ENCODE data around the gene CERKL. TPM values are rescaled to one million over a fixed set of nuclear protein-coding genes. Genes with fewer than 3 reads are reported as not detected.

The CERKL gene
- total RNA-seq, 1 donor from 2014 or later: not detected

DNA sequence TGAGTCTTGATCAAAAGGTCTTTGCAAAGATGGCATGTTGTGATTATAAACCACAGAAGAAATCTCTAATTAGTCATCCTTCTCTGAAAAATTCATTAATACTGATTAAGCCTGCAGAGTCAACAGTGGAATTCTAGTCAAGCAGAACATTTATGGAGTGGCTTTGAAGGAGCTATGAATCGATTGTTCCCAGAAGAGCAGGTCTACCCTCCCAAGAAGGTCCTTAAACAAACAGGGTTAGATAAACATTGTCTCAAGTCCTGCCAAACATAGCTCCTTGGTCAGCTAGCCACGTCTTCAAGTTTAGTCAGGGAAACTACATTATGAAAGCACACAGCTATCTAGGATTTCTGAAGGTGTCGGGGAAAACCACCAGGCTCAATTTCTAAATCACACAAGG, 110.8 kb downstream of the CERKL start:
- H3K27me3 ChIP-seq (ENCODE audit: low read depth): peaks cover 7% of the 10 kb centered on the region
- no peak for DNase-seq
- no peak overlapping the region for H3K27ac ChIP-seq (replicated peaks)
- TF ChIP-seq, protein P1, sequence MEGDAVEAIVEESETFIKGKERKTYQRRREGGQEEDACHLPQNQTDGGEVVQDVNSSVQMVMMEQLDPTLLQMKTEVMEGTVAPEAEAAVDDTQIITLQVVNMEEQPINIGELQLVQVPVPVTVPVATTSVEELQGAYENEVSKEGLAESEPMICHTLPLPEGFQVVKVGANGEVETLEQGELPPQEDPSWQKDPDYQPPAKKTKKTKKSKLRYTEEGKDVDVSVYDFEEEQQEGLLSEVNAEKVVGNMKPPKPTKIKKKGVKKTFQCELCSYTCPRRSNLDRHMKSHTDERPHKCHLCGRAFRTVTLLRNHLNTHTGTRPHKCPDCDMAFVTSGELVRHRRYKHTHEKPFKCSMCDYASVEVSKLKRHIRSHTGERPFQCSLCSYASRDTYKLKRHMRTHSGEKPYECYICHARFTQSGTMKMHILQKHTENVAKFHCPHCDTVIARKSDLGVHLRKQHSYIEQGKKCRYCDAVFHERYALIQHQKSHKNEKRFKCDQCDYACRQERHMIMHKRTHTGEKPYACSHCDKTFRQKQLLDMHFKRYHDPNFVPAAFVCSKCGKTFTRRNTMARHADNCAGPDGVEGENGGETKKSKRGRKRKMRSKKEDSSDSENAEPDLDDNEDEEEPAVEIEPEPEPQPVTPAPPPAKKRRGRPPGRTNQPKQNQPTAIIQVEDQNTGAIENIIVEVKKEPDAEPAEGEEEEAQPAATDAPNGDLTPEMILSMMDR (IDR thresholded peaks at IDR 0.05; ENCODE audit: borderline replicate concordance): no peak
- no peak overlapping the region for H3K4me3 ChIP-seq
- no peaks in the 10 kb centered on the region for H3K9me3 ChIP-seq (replicated peaks)
- intact Hi-C loops (cut with micrococcal nuclease): no loop called here
- no peaks in the 10 kb centered on the region for H3K4me1 ChIP-seq
- no peaks in the 10 kb centered on the region for H3K36me3 ChIP-seq

DNA sequence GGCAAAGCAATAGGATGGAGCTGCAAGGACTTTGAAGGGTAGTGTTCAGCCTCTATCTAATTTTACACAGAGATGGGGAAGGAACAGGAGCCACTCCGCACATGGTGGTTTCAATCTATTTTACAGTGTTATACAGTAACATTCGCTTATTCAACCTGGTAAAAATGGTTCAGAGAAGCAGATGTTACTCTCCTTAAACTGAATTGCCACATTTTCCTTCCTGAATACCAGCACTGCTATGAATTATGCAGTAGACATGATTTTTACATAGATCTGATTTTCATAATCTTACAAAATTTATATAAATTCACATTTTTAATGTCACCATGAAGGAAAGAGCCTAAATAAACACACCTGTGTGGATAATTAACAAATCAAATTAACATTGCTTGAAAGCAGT, 114.7 kb downstream of the CERKL start:
- intact Hi-C loops (cut with micrococcal nuclease): no loop called here
- H3K27ac ChIP-seq (replicated peaks): no peak overlapping the region

DNA sequence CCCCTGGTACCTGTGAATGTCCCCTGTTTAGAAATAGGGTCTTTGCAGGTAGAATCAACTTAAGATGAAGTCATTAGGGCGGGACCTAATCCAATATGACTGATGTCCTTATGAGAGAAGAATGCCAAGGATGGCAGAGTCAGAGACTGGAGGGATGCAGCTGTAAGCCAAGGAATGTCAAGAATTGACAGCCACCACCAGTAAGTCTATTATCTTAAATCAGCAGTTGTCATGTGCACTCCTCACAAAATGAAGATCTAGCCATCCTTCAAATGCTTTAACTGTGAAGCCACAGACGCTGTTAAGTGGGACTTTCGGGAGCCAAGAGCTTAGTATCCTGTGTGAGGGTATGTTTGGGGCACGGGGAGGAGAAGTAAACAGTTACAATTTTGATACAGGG, 116.5 kb downstream of the CERKL start:
- Histone ChIP-seq H3K36me3 (no peaks in the 10 kb centered on the region), H3K27ac (replicated peaks) (no peak overlapping the region), H3K9me3 (replicated peaks) (no peaks in the 10 kb centered on the region), H3K27me3 (ENCODE audit: low read depth) (peaks cover 7% of the 10 kb centered on the region), H3K4me3 (no peak overlapping the region), H3K4me1 (no peaks in the 10 kb centered on the region)
- intact Hi-C loops (cut with micrococcal nuclease): no loop called here
- no peak for DNase-seq
- TF ChIP-seq, protein P1 (IDR thresholded peaks at IDR 0.05; ENCODE audit: borderline replicate concordance): no peak

More for the DNA sequence above, 114.7 kb downstream of the CERKL start:
- H3K36me3 ChIP-seq: no peaks in the 10 kb centered on the region
- no peak overlapping the region for H3K4me3 ChIP-seq
- TF ChIP-seq, protein P1 (IDR thresholded peaks at IDR 0.05; ENCODE audit: borderline replicate concordance): no peak
- peaks cover 7% of the 10 kb centered on the region for H3K27me3 ChIP-seq (ENCODE audit: low read depth)
- H3K9me3 ChIP-seq (replicated peaks): no peaks in the 10 kb centered on the region
- no peaks in the 10 kb centered on the region for H3K4me1 ChIP-seq
- no peak for DNase-seq

DNA sequence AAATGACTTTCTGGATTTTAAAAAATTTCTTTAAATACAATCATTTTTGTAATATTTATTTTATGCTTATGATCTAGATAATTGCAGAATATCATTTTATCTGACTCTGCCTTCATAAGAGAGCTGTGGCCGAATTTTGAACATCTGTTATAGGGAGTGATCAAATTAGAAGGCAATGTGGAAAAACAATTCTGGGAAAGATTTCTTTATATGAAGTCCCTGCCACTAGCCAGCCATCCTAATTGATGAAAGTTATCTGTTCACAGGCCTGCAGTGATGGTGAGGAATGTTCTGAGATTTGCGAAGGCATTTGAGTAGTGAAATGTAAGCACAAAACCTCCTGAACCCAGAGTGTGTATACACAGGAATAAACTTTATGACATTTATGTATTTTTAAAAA, 120.2 kb downstream of the CERKL start:
- H3K4me1 ChIP-seq: no peaks in the 10 kb centered on the region
- TF ChIP-seq, protein P1 (IDR thresholded peaks at IDR 0.05; ENCODE audit: borderline replicate concordance): no peak
- no peaks in the 10 kb centered on the region for H3K9me3 ChIP-seq (replicated peaks)
- no peak overlapping the region for H3K27ac ChIP-seq (replicated peaks)
- intact Hi-C loops (cut with micrococcal nuclease): no loop called here
- H3K27me3 ChIP-seq (ENCODE audit: low read depth): peaks cover 4% of the 10 kb centered on the region
- no peak for DNase-seq
- no peak overlapping the region for H3K4me3 ChIP-seq
- H3K36me3 ChIP-seq: no peaks in the 10 kb centered on the region

DNA sequence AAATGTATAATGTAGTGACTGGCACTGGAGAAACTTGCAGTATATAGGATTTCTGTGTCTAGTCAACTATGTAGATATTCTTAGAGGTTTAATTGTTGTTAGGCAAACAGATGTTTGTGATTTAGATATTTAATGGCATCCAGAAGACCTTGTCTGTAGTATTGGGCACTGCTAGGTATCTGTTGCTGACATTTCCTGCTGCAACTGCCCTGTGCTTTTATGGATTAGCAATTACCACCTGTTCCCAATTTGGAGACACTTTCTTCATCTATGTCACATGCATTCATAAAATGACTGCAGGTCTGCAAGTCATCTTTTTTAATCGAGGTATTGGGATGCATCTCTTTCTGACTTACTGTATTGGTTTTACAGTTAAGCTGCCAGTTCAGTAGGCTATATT, 128.5 kb downstream of the CERKL start:
- H3K27ac ChIP-seq (replicated peaks): no peak overlapping the region
- no peak overlapping the region for H3K4me3 ChIP-seq
- no peaks in the 10 kb centered on the region for H3K4me1 ChIP-seq
- DNase-seq: no peak
- TF ChIP-seq, protein P1 (IDR thresholded peaks at IDR 0.05; ENCODE audit: borderline replicate concordance): no peak
- no peaks in the 10 kb centered on the region for H3K9me3 ChIP-seq (replicated peaks)
- no peaks in the 10 kb centered on the region for H3K27me3 ChIP-seq (ENCODE audit: low read depth)
- intact Hi-C loops (cut with micrococcal nuclease): no loop called here
- H3K36me3 ChIP-seq: no peaks in the 10 kb centered on the region

DNA sequence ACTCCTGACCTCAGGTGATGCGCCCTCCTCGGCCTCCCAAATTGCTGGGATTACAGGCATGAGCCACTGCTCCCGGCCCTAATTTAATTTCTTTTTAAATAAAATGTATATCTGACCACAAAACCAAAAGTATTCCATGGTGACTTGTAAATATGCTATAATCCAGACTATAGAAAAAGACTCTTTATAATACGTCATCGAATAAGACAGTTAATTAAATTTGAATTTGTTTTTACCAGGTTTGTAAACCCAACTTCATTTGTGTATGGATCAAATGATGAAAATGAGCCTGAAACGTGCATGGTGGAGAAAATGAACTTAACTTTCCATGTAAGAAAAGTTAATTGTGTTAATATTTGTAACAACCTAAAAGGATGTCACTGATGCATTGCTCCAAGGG, 129.8 kb downstream of the CERKL start:
- no peak for DNase-seq
- Histone ChIP-seq H3K9me3 (replicated peaks) (no peaks in the 10 kb centered on the region), H3K27me3 (ENCODE audit: low read depth) (no peaks in the 10 kb centered on the region), H3K4me3 (no peak overlapping the region), H3K36me3 (no peaks in the 10 kb centered on the region), H3K27ac (replicated peaks) (no peak overlapping the region), H3K4me1 (no peaks in the 10 kb centered on the region)
- TF ChIP-seq, protein P1 (IDR thresholded peaks at IDR 0.05; ENCODE audit: borderline replicate concordance): no peak
- intact Hi-C loops (cut with micrococcal nuclease): no loop called here

All from left ventricle myocardium inferior (tissue), 1 donor.